ENCODE data around the gene NKAIN2.

Gene NKAIN2

GRCh38 chr6:124040655-124041054 lies 237.0 kb downstream of the NKAIN2 start:
- no peak for DNase-seq

- no peak for DNase-seq
Measured at GRCh38 chr6:124052120-124052519, 248.5 kb downstream of the NKAIN2 start.

- no peak for DNase-seq
Measured at GRCh38 chr6:124053315-124053714, 249.7 kb downstream of the NKAIN2 start.

GRCh38 chr6:124054034-124054433 lies 250.4 kb downstream of the NKAIN2 start:
- DNase-seq = peak; percentile 23

GRCh38 chr6:124055395-124055794 lies 251.7 kb downstream of the NKAIN2 start:
- DNase-seq = peak; percentile 35

- peak; percentile 92 for DNase-seq
Measured at GRCh38 chr6:124055963-124056362, 252.3 kb downstream of the NKAIN2 start.

- DNase-seq = peak; percentile 96
Measured at GRCh38 chr6:124056407-124057334, 253.0 kb downstream of the NKAIN2 start.

GRCh38 chr6:124057461-124057860 lies 253.8 kb downstream of the NKAIN2 start:
- DNase-seq = peak; percentile 76

GRCh38 chr6:124064317-124065113 lies 260.9 kb downstream of the NKAIN2 start:
- no peak for DNase-seq

GRCh38 chr6:124066269-124066668 lies 262.6 kb downstream of the NKAIN2 start:
- peak; percentile 29 for DNase-seq

- DNase-seq = peak; percentile 53
Measured at GRCh38 chr6:124066946-124067552, 263.4 kb downstream of the NKAIN2 start.

- DNase-seq = peak; percentile 54
Measured at GRCh38 chr6:124069230-124069950, 265.7 kb downstream of the NKAIN2 start.

- DNase-seq = no peak
Measured at GRCh38 chr6:124073021-124073420, 269.4 kb downstream of the NKAIN2 start.

- DNase-seq = peak; percentile 14
Measured at GRCh38 chr6:124073820-124074587, 270.3 kb downstream of the NKAIN2 start.

GRCh38 chr6:124074606-124075005 lies 270.9 kb downstream of the NKAIN2 start:
- DNase-seq = no peak

GRCh38 chr6:124076336-124077048 lies 272.8 kb downstream of the NKAIN2 start:
- peak; percentile 81 for DNase-seq

- no peak for DNase-seq
Measured at GRCh38 chr6:124078169-124078568, 274.5 kb downstream of the NKAIN2 start.

GRCh38 chr6:124080483-124080882 lies 276.8 kb downstream of the NKAIN2 start:
- DNase-seq = no peak

GRCh38 chr6:124090491-124090890 lies 286.8 kb downstream of the NKAIN2 start:
- no peak for DNase-seq

GRCh38 chr6:124099520-124099919 lies 295.9 kb downstream of the NKAIN2 start:
- no peak for DNase-seq

- no peak for DNase-seq
Measured at GRCh38 chr6:124110514-124110913, 306.8 kb downstream of the NKAIN2 start.
